Measurements from ENCODE around the gene RPL41.
A peak's percentile ranks its signal among the peaks of the same experiment; 100 is the strongest.
"Not testable (repeated sequence)": the region's sequence is repeated elsewhere in the genome, so short reads cannot be mapped to it uniquely, and the experiment has no call there.

Gene RPL41

DNA sequence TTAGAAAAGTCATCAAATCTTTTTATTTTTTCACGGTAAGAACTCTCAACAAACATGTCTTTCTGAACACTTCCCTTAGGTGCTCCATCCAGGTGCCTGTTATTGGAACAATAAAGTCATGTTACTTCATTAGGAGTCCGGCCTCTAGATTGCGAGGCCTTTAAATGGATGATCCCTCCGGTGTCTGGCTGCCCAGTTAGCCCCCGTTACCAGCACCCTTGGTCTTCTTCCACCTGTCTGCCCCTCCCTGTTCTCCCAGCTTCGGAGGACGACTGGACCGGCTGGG is 12.7 kb upstream of the RPL41 start:
- DNase-seq: peak; percentile 15

DNA sequence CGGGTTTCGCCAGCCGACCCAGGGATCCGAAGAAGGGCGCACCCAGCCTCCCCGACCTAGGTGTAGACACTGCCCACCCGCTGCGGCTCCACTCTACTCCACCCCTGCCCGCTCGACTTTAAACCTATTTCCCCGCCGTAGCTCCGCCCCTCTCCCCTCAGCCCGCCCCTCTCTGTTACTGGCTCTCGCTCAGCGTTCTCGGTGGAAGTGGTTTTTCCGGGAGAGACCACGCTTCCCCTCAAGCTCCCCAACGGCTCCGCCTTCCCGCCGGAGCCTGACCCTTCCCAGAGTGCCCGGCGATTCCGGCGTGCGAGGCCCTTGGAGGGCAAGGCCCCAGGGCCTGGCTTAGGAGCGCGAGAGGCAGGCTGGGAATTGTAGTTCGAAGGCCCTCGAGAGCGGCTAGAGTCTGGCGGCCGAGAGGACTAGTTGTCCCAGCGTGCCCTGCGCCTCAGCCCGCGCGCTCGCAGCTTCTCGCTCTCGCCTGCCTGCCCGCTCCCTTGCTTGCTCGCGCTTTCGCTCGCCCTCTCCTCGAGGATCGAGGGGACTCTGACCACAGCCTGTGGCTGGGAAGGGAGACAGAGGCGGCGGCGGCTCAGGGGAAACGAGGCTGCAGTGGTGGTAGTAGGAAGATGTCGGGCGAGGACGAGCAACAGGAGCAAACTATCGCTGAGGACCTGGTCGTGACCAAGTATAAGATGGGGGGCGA is 12.2 kb upstream of the RPL41 start, which contains the start of gene PA2G4:
PA2G4 (plus strand) TSS at position 451 of the 706 bp plus-strand sequence; CDS start at position 630, 179 bp downstream.
- peak; percentile 86 for DNase-seq

DNA sequence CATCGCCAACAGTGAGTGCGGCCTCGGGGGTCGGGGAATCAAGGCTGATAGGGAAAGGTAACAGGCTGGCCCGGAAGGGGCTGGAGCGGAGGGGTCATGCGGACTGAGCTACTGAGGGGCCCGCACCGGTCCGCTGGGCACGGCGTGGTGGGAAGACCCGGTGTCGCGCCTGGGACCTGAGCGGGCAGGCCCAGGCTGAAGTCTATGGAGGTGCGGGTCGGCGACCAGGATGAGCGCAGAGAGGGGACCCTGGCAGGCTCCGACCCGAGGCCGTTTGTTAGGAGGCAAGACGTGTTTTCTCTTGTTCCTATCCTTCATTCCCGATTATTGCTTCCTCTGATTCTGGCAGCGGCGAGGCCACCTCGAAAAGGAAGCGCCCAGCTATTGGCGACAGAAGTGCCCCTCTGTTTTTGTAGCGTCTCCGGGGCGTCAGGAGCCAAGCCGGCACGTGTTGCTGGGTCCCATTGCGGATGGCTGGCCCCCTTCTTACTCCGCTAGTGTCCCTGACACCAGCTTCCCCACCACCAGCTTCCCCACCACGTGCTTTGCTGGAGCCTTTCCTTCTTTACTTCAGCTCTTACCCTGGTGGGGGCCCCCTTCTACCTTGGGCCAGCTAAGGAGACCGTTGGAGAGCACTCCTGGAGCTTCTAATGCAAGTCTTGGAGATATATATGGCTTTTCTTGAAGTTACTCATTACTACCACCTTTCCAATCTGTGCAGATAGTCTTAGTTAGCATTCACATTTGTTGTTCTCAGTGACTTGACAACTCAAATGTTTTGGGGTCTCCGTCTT is 11.4 kb upstream of the RPL41 start:
- no peak for DNase-seq

DNA sequence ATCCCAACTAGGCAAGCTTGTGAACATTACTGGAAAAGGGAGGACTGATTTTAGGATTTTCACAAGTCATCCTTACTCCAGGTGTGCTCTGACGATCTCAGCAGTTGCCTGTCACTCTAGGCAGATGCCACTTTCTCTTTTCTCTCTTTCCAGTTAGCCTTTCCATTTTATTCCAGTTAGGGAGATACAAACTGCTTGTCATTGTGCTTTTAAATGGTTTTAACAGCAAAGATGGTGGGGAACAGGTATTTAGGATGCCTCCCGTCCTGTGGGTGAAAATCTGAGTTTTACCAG is 10.9 kb upstream of the RPL41 start:
- DNase-seq: no peak

DNA sequence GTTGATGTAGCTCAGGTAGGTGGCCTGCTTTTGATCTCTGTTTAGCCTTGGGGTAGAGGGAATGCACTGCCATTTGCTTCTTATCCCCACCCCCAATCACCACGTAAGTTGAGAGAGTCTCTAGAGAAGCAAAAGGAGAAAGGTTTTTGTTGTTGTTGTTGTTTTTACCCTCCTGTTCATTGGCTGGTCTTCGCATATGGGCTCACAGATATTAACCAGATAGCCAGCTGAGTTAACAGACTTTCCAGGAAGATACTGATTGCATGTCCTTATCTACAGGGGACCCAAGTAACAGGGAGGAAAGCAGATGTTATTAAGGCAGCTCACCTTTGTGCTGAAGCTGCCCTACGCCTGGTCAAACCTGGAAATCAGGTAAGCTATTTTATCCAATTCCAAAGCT is 9.2 kb upstream of the RPL41 start:
- no peak for DNase-seq

DNA sequence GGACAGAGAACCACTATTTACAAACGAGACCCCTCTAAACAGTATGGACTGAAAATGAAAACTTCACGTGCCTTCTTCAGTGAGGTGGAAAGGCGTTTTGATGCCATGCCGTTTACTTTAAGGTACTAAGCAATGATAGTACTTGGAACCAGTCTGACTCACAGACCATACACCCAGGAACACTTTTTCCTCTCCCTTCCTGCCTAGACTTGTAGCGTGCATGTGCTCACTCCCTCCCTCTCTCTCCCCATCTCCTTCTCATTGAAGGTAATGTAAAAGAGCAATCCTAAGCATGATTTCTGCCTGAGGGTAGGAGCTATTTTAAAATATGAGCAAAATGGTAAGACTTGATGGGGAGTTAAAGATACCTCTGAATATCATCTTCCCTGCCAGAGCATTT is 5.9 kb upstream of the RPL41 start:
- DNase-seq: no peak

DNA sequence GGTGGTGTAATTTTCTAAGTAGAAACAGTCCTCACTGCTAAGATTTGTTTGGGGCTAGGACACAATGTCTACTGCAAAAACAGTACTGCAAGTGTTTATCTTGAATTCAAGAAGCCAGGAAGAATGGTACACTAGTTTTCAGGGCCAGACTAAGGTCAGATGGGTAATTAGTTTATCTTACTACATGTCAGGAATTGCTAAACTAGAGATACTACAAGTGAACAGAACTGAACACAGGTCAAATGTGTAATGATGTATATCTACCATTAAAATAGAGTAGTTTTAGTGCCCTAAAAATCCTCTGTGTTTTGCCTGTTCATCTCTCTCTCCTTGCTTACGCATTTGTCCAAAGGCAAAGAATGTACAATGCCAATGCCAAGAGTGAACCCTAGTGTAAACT is 2.3 kb upstream of the RPL41 start:
- DNase-seq: no peak

DNA sequence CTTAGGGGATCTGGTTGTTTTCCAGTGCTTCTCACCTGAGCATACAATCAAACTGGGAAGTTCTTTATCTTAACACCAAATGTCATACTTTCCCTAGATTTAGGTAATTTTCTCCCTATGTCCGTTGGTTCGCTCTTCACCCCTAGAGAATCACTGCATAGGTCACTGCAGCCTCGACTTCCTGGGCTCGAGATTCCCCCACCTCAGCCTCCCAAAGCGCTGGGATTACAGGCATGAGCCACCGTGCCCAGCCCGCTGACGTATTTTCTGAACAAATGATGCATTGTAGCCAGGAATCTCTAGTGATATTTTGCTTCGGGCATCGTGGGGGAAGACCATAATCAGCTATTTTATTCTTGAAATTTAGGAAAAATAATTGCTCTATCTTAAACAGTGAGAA is 1.1 kb upstream of the RPL41 start:
- DNase-seq: no peak

DNA sequence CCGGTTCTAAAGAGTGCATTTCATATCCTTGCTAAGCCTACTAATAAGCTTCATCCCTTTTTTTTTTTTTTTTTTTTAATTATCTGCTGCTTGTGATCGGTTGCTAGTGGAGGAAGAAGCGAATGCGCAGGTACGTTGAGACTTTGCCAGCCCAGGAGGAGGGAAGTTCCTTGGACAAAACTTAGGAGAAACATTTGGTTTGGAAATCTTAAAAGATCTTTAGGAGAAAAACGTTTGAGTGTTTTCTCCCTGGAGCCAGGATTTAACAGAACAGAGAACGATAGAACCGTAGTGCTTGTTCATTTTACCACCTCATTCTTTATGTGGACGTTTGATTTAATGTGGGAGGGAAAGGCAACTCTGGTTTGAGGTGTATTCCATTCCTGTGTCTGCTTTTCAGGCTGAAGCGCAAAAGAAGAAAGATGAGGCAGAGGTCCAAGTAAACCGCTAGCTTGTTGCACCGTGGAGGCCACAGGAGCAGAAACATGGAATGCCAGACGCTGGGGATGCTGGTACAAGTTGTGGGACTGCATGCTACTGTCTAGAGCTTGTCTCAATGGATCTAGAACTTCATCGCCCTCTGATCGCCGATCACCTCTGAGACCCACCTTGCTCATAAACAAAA is 761 bp downstream of the RPL41 start:
- not testable (repeated sequence) for DNase-seq

DNA sequence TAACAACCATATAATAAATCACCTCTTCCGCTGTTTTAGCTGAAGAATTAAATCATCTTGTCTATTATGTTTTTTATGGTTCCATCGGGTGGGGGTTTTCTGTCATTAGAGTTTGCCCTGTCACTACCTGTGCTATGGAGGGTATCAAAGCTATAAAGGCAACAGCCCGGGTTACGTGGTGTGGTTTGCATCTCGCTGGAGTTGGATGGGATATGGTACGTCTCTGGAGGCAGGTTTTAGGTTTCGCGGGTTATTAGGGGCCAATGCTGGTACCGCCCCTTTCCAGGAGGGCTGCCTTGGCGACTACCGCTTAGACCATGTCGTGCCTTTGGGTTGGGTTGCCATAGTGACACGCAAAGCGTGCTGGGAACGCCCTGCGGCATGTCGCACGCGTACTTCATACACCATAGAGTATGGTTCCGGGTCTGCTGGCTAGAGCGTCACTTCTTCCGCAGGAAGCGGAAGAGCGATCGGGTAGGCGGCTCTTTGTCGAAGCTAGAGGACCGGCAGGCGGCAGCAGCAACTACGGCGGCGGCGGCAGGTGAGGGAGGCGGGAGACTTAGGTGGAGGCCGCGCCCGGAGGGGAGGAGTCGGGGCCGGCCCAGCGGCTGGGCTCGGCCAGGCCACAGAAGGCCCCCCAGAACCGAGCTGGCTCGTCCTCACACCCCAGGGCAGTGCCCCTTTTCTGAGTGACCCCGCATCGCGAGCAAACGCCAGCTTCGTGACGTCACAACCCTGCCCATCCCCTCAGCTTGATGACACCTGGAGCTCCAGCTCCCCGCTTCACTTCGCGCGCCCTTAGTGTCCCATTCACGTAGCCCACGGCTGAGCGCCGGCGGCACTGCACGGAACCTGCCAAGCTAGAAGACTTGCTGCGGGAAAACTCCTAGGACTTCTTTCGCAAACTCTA is 1.6 kb downstream of the RPL41 start, which contains the start of gene ZC3H10:
ZC3H10 (plus strand) TSS at position 489 of the 910 bp plus-strand sequence. CDS start 2,297 bp downstream, outside the sequence.
- DNase-seq: peak; percentile 91

DNA sequence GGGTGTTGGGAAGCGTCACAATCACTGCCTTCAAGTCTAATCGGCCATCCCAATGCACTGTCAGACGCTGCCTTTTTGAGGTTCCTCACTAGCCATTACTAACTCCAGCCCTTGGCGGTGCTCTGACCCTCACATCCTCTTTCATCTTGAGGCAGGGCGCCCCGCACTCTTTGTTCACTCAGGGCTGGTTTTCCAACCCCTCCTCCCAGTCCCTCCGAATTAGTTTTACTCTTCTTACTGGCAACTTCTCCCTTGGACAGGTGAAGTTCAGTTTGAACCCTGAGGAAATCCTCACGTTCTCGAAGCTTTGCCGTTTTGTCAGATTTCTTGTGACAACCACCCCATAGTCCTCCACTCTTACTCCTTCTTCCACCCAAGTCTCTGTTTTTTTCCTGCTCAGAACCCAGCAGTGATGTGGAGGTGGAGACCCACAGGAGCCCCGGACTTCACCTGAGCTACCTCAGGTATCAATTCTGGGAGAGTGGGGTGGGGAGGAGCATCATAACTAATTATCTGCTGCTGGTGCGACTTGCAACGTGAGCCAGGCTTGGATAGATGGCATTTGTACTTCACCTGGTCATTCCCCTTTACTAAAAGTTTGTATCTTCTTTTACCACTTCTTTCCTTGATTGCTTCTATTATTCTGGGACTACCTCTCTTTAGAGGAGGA is 2.4 kb downstream of the RPL41 start:
- no peak for DNase-seq

DNA sequence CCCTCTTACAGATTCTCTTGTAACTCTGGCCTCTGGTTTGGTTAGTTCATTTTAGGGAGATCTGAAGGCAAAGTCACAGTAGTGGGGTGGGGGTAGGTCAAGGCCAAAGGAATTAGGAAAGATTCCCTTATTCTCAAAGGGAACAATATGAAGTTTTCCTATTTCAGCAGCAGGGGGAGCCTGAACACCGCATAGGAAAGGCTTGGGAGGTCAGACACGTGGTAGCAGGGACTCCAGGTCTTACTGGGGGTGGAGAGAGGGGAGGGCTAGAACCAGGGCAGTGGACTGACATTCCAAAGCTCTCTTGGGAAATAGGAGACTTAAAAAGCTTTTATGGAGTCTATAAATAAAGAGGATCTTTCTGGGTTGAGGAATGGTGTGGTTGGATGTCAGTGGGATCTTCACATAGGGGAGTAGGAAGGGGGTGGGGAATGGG is 2.9 kb downstream of the RPL41 start:
- peak; percentile 59 for DNase-seq

DNA sequence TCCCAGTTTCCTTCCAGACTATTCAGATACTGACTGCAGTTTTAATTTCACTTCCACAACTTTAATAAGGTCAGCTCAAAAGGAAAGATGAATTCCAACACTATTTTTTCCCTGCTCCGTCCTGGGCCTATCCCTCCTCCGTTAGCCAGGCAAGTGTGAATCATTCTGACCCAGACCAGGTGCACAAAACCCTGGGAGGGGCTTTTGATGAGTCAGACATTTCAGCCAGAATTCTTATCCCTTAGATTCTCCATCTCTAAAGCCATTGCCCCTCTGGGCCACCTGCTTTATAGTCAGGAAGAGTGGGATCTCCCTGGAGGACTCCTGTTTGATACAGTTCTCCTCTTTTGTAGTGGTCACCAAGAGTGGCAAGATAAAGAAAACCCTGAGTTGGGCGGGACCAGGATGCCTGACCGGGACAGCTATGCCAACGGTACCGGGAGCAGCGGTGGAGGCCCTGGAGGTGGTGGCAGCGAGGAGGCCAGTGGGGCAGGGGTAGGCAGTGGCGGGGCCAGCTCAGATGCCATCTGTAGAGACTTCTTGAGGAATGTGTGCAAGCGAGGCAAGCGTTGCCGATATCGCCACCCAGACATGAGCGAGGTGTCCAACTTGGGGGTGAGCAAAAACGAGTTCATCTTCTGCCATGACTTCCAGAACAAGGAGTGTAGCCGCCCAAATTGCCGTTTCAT is 3.9 kb downstream of the RPL41 start:
- DNase-seq: no peak

DNA sequence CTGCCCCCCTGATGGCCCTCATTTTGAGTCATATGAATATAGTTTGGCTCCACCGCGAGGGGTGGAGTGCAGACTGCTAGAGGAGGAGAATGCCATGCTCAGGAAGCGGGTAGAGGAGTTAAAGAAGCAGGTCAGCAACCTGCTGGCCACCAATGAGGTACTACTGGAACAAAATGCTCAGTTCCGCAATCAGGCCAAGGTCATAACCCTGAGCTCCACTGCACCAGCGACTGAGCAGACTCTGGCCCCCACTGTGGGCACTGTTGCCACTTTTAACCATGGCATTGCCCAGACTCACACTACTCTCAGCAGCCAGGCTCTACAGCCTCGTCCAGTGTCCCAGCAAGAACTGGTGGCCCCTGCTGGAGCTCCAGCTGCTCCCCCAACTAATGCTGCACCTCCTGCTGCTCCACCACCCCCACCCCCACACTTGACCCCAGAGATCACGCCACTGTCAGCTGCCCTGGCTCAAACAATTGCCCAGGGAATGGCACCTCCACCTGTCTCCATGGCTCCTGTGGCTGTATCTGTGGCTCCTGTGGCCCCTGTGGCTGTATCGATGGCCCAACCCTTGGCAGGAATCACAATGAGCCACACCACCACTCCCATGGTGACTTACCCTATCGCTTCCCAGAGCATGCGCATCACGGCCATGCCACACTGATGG is 4.9 kb downstream of the RPL41 start:
- DNase-seq: no peak

DNA sequence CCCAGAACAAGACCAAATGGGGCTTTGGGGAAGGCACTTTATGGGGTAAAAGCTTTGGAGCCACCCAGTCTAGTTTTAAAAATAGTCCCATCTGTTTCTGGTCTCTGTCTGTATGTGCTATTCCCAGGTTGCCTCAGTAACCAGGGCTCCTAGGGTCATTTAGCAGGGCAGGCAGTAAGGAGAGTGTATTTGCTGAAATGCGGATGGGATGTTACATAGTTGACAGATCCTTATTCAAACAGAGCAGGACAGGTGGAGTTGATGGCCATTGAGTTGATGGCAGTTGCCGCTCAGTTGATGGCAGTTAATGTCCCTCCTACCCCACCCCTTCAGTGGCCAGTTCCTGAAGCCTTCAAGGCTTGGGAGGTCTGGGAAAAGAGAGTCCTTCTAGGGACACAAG is 6.2 kb downstream of the RPL41 start:
- no peak for DNase-seq

DNA sequence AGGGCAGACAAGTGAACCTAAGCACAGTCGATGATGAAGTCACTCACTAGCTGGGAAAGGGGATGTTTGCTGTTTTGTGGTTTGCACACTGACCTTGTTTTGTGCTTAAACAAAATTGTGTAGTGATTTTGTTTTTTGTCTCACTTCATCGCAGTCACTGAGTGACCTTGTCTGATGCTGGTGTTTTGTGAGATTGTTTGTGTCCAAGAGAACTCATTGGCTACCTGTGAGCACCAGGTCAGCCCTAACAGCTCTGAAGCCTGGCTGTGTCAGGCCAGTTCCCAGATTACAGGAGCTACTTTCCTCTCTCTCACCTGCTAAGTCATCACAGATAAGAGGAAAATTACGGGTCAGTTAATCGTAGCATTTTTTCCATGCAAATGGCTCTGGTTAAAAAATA is 7.7 kb downstream of the RPL41 start:
- DNase-seq: no peak

DNA sequence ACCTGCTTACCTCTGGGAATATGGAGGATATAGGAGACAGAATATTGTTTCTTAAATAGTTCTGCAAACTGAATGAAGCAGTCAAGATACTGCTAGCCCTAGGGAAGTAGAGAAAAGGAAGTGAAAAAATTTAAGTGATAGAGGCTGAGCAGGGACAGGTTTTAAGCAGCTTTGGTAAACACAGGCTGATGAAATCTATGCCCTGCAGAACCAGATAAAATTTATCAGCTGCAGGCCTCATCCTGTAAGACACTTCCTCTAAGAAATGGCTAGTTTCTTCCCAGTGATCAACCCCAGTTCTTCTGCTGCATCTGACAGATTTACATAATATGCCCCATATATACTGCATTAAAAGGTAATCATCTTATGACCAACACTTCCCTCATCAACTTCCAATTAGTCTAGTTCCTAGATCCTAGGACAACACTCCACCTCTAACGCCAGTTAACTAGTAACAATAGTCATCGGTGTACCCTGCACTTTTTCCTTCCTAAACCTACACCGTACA is 10.4 kb downstream of the RPL41 start:
- DNase-seq: no peak

DNA sequence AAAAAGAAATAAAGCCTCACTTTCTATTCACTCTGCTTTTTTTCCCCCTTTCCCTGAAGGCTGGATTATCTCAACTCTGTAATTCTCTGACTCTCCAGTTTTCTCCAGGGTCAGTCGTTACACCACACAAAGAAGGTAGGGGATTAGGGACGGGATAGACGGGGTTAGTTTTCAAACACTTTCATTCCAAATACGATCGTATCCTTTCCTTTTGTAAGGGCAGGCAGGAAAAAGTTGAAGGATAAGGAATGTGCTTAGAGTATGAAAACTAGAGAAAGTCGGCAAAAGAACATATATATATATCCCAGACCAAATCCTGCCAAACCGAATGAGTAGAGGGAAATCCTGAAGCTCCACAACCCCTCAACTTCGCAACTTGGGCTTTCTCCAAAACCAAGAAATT is 11.1 kb downstream of the RPL41 start:
- no peak for DNase-seq

DNA sequence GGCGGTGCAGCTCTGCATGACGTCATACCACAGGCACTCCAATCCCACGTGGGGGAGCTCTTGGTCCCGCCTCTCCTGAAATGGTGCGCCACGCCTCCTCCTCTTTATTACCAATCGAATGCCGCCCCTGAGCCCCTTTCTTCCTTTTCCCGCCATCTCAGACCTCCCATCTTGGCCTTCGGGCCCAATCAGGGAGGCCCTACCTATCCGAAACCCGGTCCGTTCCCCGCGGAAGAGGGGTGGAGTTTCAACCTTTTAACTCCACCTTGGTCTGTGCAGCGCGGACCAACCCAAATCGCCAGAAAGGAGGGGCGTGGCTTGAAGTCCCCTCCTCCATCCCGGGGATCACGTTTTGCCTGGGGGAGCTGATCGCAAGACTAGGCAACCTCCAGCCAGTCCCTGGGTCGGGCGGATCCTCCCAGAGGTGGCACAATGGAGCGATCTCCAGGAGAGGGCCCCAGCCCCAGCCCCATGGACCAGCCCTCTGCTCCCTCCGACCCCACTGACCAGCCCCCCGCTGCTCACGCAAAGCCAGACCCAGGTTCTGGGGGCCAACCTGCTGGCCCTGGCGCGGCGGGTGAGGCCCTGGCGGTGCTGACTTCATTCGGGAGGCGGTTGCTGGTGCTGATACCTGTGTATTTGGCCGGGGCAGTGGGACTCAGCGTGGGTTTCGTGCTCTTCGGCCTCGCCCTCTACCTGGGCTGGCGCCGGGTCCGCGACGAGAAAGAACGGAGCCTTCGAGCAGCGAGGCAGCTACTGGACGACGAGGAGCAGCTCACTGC is 11.6 kb downstream of the RPL41 start, which contains the start of gene ESYT1:
ESYT1 (plus strand) TSS at position 380 of the 782 bp plus-strand sequence; CDS start at position 433, 53 bp downstream.
- peak; percentile 93 for DNase-seq

DNA sequence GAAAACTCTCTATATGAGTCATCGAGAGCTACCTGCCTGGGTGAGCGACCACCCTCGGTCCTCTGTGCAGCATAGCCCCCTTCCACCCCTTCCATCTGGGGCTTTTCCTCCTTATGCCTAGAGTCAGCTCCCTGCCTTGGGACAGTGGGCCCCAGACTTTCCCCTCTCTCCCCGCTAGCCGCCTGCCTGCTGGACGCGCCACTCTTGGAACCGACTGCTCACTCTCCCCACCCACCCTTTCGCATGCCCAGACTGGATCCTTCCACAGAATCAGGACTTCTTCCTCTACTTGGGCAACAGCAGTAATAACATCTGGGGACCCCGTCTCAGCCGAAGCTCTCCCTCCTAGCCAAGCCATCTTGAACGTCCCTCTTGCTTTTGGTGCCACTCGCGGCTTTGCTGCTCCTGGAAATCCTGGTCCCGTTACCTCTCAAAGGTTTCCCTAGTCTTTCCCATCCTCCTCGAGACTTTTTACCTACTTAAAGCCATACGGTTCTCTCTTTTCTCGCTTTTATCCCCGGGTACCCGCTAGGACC is 12.3 kb downstream of the RPL41 start:
- DNase-seq: peak; percentile 24

All from DMS79 treated with DMSO at 0.1 percent for 48 hours (cell line).